H9 (cell line): ENCODE results near the gene BCAS1. TPM values are rescaled to one million over a fixed set of nuclear protein-coding genes. Genes with fewer than 3 reads are reported as not detected.

Experiments
- DNase-seq: peaks from one replicate; pipeline ENCODE4 v3.0.0-alpha.2; 2017
- H2AFZ ChIP-seq: one replicate; pipeline ENCODE4 v1.6.1; 2013; ENCODE audit warnings: mild to moderate bottlenecking, low read length, control low read depth, moderate library complexity
- H2AK5ac ChIP-seq: 2 replicates; pipeline ENCODE4 v1.6.1; 2013; ENCODE audit warnings: low read length, control low read depth, mixed read lengths; ENCODE audit not compliant: insufficient read length
- H2BK120ac ChIP-seq: one replicate; pipeline ENCODE4 v1.6.1; 2013; ENCODE audit warnings: low read depth, mild to moderate bottlenecking, low read length, control low read depth, inconsistent platforms; ENCODE audit not compliant: poor library complexity, severe bottlenecking
- H2BK12ac ChIP-seq: 2 replicates; pipeline ENCODE4 v1.6.1; 2013; ENCODE audit warnings: low read length, control low read depth, mixed read lengths, low read depth; ENCODE audit not compliant: insufficient read length
- H2BK15ac ChIP-seq: 2 replicates; pipeline ENCODE4 v1.6.1; 2013; ENCODE audit warnings: low read depth, low read length, control low read depth
- H2BK20ac ChIP-seq: one replicate; pipeline ENCODE4 v1.6.1; 2013; ENCODE audit warnings: low read depth, mild to moderate bottlenecking, low read length, control low read depth, inconsistent platforms; ENCODE audit not compliant: poor library complexity, severe bottlenecking
- H2BK5ac ChIP-seq: 2 replicates; pipeline ENCODE4 v1.6.1; 2013; ENCODE audit warnings: low read length, control low read depth, mixed read lengths; ENCODE audit not compliant: insufficient read length
- H3K14ac ChIP-seq: 2 replicates; pipeline ENCODE4 v1.6.1; 2013; ENCODE audit warnings: low read length, control low read depth; ENCODE audit not compliant: insufficient read depth
- H3K18ac ChIP-seq: 2 replicates; pipeline ENCODE4 v1.6.1; 2013; ENCODE audit warnings: low read depth, mild to moderate bottlenecking, mixed read lengths, low read length, control low read depth; ENCODE audit not compliant: insufficient read length
- H3K23ac ChIP-seq: 2 replicates; pipeline ENCODE4 v1.6.1; 2013; ENCODE audit warnings: low read length, control low read depth, mixed read lengths, low read depth; ENCODE audit not compliant: insufficient read length
- H3K23me2 ChIP-seq: 2 replicates; pipeline ENCODE4 v1.6.1; 2013; ENCODE audit warnings: low read depth, mild to moderate bottlenecking, mixed read lengths, low read length, control low read depth; ENCODE audit not compliant: insufficient read length, poor library complexity, severe bottlenecking
- H3K27ac ChIP-seq: 2 replicates; pipeline ENCODE4 v1.5.1; 2013; ENCODE audit warnings: low read length, control low read depth, mixed read lengths, low read depth; ENCODE audit not compliant: insufficient read length
- H3K27me3 ChIP-seq: 2 replicates; pipeline ENCODE4 v1.6.1; 2013; ENCODE audit warnings: low read length, control low read depth, inconsistent platforms; ENCODE audit not compliant: insufficient read depth
- H3K4ac ChIP-seq: 2 replicates; pipeline ENCODE4 v1.6.1; 2013; ENCODE audit warnings: low read depth, mild to moderate bottlenecking, control low read depth, inconsistent platforms, low read length, moderate library complexity
- H3K4me1 ChIP-seq: 2 replicates; pipeline ENCODE4 v1.6.1; 2013; ENCODE audit warnings: low read length, control low read depth, inconsistent platforms; ENCODE audit not compliant: insufficient read depth
- H3K4me2 ChIP-seq: 2 replicates; pipeline ENCODE4 v1.6.1; 2013; ENCODE audit warnings: low read length, control low read depth, mixed read lengths; ENCODE audit not compliant: insufficient read length, insufficient read depth
- H3K56ac ChIP-seq: 2 replicates; pipeline ENCODE4 v1.6.1; 2013; ENCODE audit warnings: low read depth, mild to moderate bottlenecking, mixed read lengths, low read length, control low read depth; ENCODE audit not compliant: insufficient read length
- H3K79me1 ChIP-seq: 2 replicates; pipeline ENCODE4 v1.6.1; 2013; ENCODE audit warnings: low read depth, mild to moderate bottlenecking, moderate library complexity, low read length, control low read depth, inconsistent platforms; ENCODE audit not compliant: insufficient read depth, poor library complexity, severe bottlenecking
- H3K79me2 ChIP-seq: 2 replicates; pipeline ENCODE4 v1.6.1; 2013; ENCODE audit warnings: low read length, control low read depth, inconsistent platforms; ENCODE audit not compliant: insufficient read depth
- H3K9ac ChIP-seq: 2 replicates; pipeline ENCODE4 v1.6.1; 2013; ENCODE audit warnings: low read length, control low read depth, mixed read lengths; ENCODE audit not compliant: insufficient read length; ENCODE audit errors: extremely low read depth
- H3K9me3 ChIP-seq: one replicate; pipeline ENCODE4 v1.6.1; 2013; ENCODE audit warnings: low read depth, low read length, inconsistent platforms; ENCODE audit not compliant: control insufficient read depth
- H3T11ph ChIP-seq: one replicate; pipeline ENCODE4 v1.6.1; 2013; ENCODE audit warnings: mild to moderate bottlenecking, low read length, control low read depth, inconsistent platforms
- H4K20me1 ChIP-seq: one replicate; pipeline ENCODE4 v1.6.1; 2013; ENCODE audit not compliant: control insufficient read depth, insufficient read length, insufficient read depth
- H4K5ac ChIP-seq: 2 replicates; pipeline ENCODE4 v1.6.1; 2013; ENCODE audit warnings: low read depth, mild to moderate bottlenecking, mixed read lengths, low read length, control low read depth; ENCODE audit not compliant: insufficient read length
- H4K8ac ChIP-seq: replicated peaks from 2 replicates; pipeline ENCODE4 v1.6.1; 2013; ENCODE audit warnings: low read length, control low read depth, mixed read lengths, low read depth; ENCODE audit not compliant: insufficient read length
- H4K91ac ChIP-seq: 2 replicates; pipeline ENCODE4 v1.6.1; 2013; ENCODE audit warnings: low read depth, mild to moderate bottlenecking, moderate library complexity, mixed read lengths, low read length, control low read depth; ENCODE audit not compliant: insufficient read length
- H3K27ac Mint-ChIP-seq, 3 experiments: 2 replicates in 2 of 3; 3 replicates in 1 of 3; pipeline ENCODE4 v1.8.0; 2020 to 2021; ENCODE audit warnings: mixed read lengths in 3 of 3, mild to moderate bottlenecking in 1 of 3, moderate library complexity in 1 of 3
- H3K27me3 Mint-ChIP-seq: 2 replicates; pipeline ENCODE4 v1.8.0; 2021; ENCODE audit warnings: low read depth, mild to moderate bottlenecking, moderate library complexity, mixed read lengths
- H3K36me3 Mint-ChIP-seq, 3 experiments: 2 replicates in 2 of 3; 3 replicates in 1 of 3; pipeline ENCODE4 v1.8.0; 2020 to 2021; ENCODE audit warnings: low read depth in 3 of 3, mixed read lengths in 3 of 3; ENCODE audit not compliant: insufficient read depth in 1 of 3
- H3K4me1 Mint-ChIP-seq, 2 experiments: 2 replicates each; pipeline ENCODE4 v1.8.0; 2020; ENCODE audit warnings: mixed read lengths in 2 of 2
- H3K4me3 Mint-ChIP-seq, 2 experiments: 2 replicates in 1 of 2; 3 replicates in 1 of 2; pipeline ENCODE4 v1.8.0; 2020 to 2021; ENCODE audit warnings: mild to moderate bottlenecking in 2 of 2, mixed read lengths in 2 of 2, moderate library complexity in 1 of 2
- H3K9me3 Mint-ChIP-seq, 2 experiments: 2 replicates in 1 of 2; 3 replicates in 1 of 2; pipeline ENCODE4 v1.8.0; 2020; ENCODE audit warnings: mild to moderate bottlenecking in 2 of 2, mixed read lengths in 2 of 2, moderate library complexity in 1 of 2
- WGBS: extraction: QIAGEN DNeasy Blood & Tissue Kit; methylation state at CpG from one replicate; pipeline ENCODE4 v1.1.7; 2013; ENCODE audit warnings: missing lambda C conversion rate, low lambda C conversion rate, mixed read lengths; ENCODE audit not compliant: insufficient read length; ENCODE audit errors: extremely low coverage; 5-methylcytosine and 5-hydroxymethylcytosine counted together
- total RNA-seq: library from RNA; stranded (reverse); gene quantifications from 2 replicates; pipeline ENCODE4 v1.2.1, GENCODE V29; 2021
- TF ChIP-seq, protein P1 (sequence below): fragments of 200-600 bp; sonication (generic); conservative IDR thresholded peaks from 3 replicates; pipeline ENCODE4 v1.8.0; 2021; ENCODE audit warnings: antibody characterized with exemption, mild to moderate bottlenecking

BCAS1 gene
- total RNA-seq, 1 experiment from 2014 or later = 0.15 TPM

DNA sequence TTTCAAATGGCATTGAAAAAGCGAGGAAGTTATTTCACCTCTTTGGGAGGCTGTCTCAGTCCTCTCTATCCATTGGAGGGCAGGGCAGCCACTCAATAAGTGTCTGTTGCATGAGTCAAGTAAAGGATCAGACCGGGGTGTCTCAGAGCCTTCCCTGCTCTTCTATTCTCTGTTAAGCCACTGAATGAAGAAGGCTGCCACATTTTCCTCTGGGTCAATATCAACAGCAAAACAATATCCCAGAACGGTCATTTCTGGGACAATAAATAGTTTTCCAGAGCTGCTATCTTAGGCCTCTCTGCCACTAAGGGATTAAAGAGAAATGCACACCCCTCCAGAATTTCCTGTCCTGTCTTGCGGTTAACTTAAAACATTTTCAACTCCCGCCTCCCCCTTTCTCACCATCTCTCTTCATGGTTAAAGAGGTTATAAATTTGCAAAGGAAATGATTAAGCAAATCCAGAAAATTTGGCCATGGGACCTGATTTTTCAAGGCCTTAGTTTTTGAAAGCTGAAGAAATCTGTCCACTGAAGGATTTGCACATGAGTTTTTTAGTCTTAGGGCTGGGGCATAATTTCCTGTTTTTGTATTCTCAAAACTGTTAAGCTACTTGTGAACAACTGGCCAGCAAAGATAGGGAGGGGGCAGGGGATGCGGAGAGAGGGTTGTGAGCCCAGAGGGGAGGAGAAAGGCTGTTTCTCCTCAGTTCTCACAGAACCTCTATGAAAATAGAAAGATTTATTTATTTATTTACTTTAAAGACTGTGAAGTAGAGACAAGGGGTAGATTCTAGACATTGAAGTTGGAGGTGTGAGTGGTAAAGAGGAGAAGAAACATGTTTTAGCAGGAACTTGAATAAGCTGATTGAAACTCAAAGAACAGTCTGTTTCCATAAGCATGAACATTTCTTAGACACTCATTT lies 135.7 kb downstream of the BCAS1 start:
- Mint-ChIP-seq H3K4me1 (peaks cover 30 to 31% of the 10 kb centered on the region in 2 experiments), H3K4me3 (peak overlapping the region in 1 of 2 experiments; percentile 13; a peak in 1 of 5 replicates), H3K27me3 (no peaks in the 10 kb centered on the region), H3K27ac (peak overlapping the region in 1 of 3 experiments; percentile 56; a peak in 4 of 7 replicates), H3K36me3 (no peaks in the 10 kb centered on the region), H3K9me3 (no peaks in the 10 kb centered on the region)
- no peak overlapping the region for H3K18ac ChIP-seq
- WGBS = no CpG with 5 or more reads among the region's 6 CpGs
- H3T11ph ChIP-seq = no peak overlapping the region
- no peak overlapping the region for H2BK12ac ChIP-seq
- H3K4ac ChIP-seq = no peak overlapping the region
- no peak overlapping the region for H3K14ac ChIP-seq
- no peak overlapping the region for H4K91ac ChIP-seq
- H2BK5ac ChIP-seq = no peak overlapping the region
- no peak overlapping the region for H3K9ac ChIP-seq
- peak overlapping the region; percentile 63 for H2AFZ ChIP-seq
- no peak overlapping the region for H2BK20ac ChIP-seq
- H2BK120ac ChIP-seq = no peak overlapping the region
- no peak overlapping the region for H4K8ac ChIP-seq
- no peak overlapping the region for H3K56ac ChIP-seq
- H3K23me2 ChIP-seq = no peaks in the 10 kb centered on the region
- H3K79me2 ChIP-seq = no peaks in the 10 kb centered on the region
- H4K20me1 ChIP-seq = no peaks in the 10 kb centered on the region
- no peak overlapping the region for H3K27ac ChIP-seq
- TF ChIP-seq, protein P1, sequence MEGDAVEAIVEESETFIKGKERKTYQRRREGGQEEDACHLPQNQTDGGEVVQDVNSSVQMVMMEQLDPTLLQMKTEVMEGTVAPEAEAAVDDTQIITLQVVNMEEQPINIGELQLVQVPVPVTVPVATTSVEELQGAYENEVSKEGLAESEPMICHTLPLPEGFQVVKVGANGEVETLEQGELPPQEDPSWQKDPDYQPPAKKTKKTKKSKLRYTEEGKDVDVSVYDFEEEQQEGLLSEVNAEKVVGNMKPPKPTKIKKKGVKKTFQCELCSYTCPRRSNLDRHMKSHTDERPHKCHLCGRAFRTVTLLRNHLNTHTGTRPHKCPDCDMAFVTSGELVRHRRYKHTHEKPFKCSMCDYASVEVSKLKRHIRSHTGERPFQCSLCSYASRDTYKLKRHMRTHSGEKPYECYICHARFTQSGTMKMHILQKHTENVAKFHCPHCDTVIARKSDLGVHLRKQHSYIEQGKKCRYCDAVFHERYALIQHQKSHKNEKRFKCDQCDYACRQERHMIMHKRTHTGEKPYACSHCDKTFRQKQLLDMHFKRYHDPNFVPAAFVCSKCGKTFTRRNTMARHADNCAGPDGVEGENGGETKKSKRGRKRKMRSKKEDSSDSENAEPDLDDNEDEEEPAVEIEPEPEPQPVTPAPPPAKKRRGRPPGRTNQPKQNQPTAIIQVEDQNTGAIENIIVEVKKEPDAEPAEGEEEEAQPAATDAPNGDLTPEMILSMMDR = no peak
- no peak overlapping the region for H2BK15ac ChIP-seq
- H3K27me3 ChIP-seq = no peaks in the 10 kb centered on the region
- no peak overlapping the region for H3K23ac ChIP-seq
- H3K79me1 ChIP-seq = no peaks in the 10 kb centered on the region
- no peak overlapping the region for H4K5ac ChIP-seq
- H3K4me1 ChIP-seq = peaks cover 4% of the 10 kb centered on the region; the same call in 1 of the 2 replicates
- DNase-seq = no peak
- H2AK5ac ChIP-seq = no peak overlapping the region
- no peaks in the 10 kb centered on the region for H3K9me3 ChIP-seq
- H3K4me2 ChIP-seq = no peak overlapping the region
